Loucy (cell line): ENCODE measurements around the gene BACE2.

Experiments
- H2AFZ ChIP-seq: fragments of 200-600 bp; sonication (generic); 2 replicates; pipeline ENCODE4 v1.6.0; 2016; ENCODE audit warnings: antibody characterized with exemption, mild to moderate bottlenecking, low read length, moderate library complexity
- H3F3A ChIP-seq: fragments of 200-600 bp; 2 replicates; pipeline ENCODE4 v1.6.0; 2016; ENCODE audit warnings: antibody characterized with exemption, low read depth, mild to moderate bottlenecking
- H3K27me3 ChIP-seq: fragments of 200-600 bp; sonication (generic); 2 replicates; pipeline ENCODE4 v1.6.1; 2014; ENCODE audit warnings: low read length, mild to moderate bottlenecking; ENCODE audit not compliant: insufficient read depth, poor library complexity, severe bottlenecking
- H3K36me3 ChIP-seq: fragments of 200-600 bp; sonication (generic); 2 replicates; pipeline ENCODE4 v1.6.1; 2016; ENCODE audit warnings: low read length; ENCODE audit not compliant: insufficient read depth
- H3K4me1 ChIP-seq: fragments of 200-600 bp; sonication (generic); 2 replicates; pipeline ENCODE4 v1.5.1; 2014; ENCODE audit warnings: low read length, mild to moderate bottlenecking; ENCODE audit not compliant: insufficient read depth, poor library complexity, severe bottlenecking
- H3K4me2 ChIP-seq: fragments of 200-600 bp; sonication (generic); 2 replicates; pipeline ENCODE4 v1.6.0; 2014; ENCODE audit warnings: antibody characterized with exemption, low read length, low read depth, mild to moderate bottlenecking; ENCODE audit not compliant: poor library complexity, severe bottlenecking
- H3K4me3 ChIP-seq: fragments of 200-600 bp; sonication (generic); 2 replicates; pipeline ENCODE4 v1.5.1; 2014; ENCODE audit warnings: low read length, mild to moderate bottlenecking, mixed read lengths; ENCODE audit not compliant: poor library complexity, severe bottlenecking
- H3K79me2 ChIP-seq: fragments of 200-600 bp; sonication (generic); 2 replicates; pipeline ENCODE4 v1.6.1; 2014; ENCODE audit warnings: low read length; ENCODE audit not compliant: insufficient read depth
- H3K9ac ChIP-seq: fragments of 200-600 bp; sonication (generic); 2 replicates; pipeline ENCODE4 v1.6.0; 2014; ENCODE audit warnings: mild to moderate bottlenecking, low read depth, low read length, moderate library complexity; ENCODE audit not compliant: poor library complexity, severe bottlenecking
- H3K9me2 ChIP-seq: fragments of 200-600 bp; sonication (generic); replicated peaks from 2 replicates; pipeline ENCODE4 v1.6.1; 2016; ENCODE audit warnings: low read depth, low read length, mixed read lengths
- H3K9me3 ChIP-seq: fragments of 200-600 bp; sonication (generic); 2 replicates; pipeline ENCODE4 v1.6.1; 2014; ENCODE audit warnings: mild to moderate bottlenecking, antibody characterized with exemption, low read length, low read depth; ENCODE audit not compliant: insufficient read depth
- H4K20me1 ChIP-seq: fragments of 200-600 bp; sonication (generic); 2 replicates; pipeline ENCODE4 v1.6.0; 2014; ENCODE audit warnings: antibody characterized with exemption, low read length, mild to moderate bottlenecking; ENCODE audit not compliant: insufficient read depth, poor library complexity, severe bottlenecking
- CTCF ChIP-seq: fragments of 200-600 bp; sonication (generic); conservative IDR thresholded peaks from 2 replicates; pipeline ENCODE4 v1.5.1; 2014; ENCODE audit warnings: mild to moderate bottlenecking, antibody characterized with exemption, low read length
- EZH2phosphoT487 ChIP-seq: fragments of 200-600 bp; IDR thresholded peaks from 2 replicates; pipeline ENCODE4 v1.6.1; 2018; ENCODE audit warnings: antibody characterized with exemption, mild to moderate bottlenecking, moderate library complexity, borderline replicate concordance

The BACE2 gene

GRCh38 chr21:41185802-41186201 lies 17.8 kb downstream of the BACE2 start:
- no peaks in the 10 kb centered on the region for H3K9me2 ChIP-seq
- H2AFZ ChIP-seq: no peak overlapping the region
- H4K20me1 ChIP-seq: no peaks in the 10 kb centered on the region
- no peak overlapping the region for H3K4me3 ChIP-seq
- no peaks in the 10 kb centered on the region for H3K27me3 ChIP-seq
- peaks cover 29% of the 10 kb centered on the region for H3K4me1 ChIP-seq
- H3K4me2 ChIP-seq: no peak overlapping the region
- peaks cover 6% of the 10 kb centered on the region; the same call in 1 of the 2 replicates for H3K9me3 ChIP-seq
- no peaks in the 10 kb centered on the region for H3F3A ChIP-seq
- TF ChIP-seq CTCF: no peak
- peaks cover 11% of the 10 kb centered on the region; the same call in 1 of the 2 replicates for H3K79me2 ChIP-seq
- no peak overlapping the region for H3K9ac ChIP-seq
- no peaks in the 10 kb centered on the region; the same call in 1 of the 2 replicates for H3K36me3 ChIP-seq

GRCh38 chr21:41186755-41187536 lies 19.0 kb downstream of the BACE2 start:
- Histone ChIP-seq H3F3A (no peaks in the 10 kb centered on the region), H3K9me2 (no peaks in the 10 kb centered on the region), H2AFZ (no peak overlapping the region), H3K9me3 (peaks cover 6% of the 10 kb centered on the region; the same call in 1 of the 2 replicates), H3K36me3 (no peaks in the 10 kb centered on the region; the same call in 1 of the 2 replicates), H3K9ac (no peak overlapping the region), H3K4me1 (peaks cover 29% of the 10 kb centered on the region), H3K79me2 (peaks cover 9% of the 10 kb centered on the region; the same call in 1 of the 2 replicates), H4K20me1 (no peaks in the 10 kb centered on the region), H3K4me3 (peak overlapping the region; percentile 30), H3K27me3 (no peaks in the 10 kb centered on the region), H3K4me2 (peak overlapping the region; percentile 57)
- TF ChIP-seq EZH2phosphoT487: no peak

DNA sequence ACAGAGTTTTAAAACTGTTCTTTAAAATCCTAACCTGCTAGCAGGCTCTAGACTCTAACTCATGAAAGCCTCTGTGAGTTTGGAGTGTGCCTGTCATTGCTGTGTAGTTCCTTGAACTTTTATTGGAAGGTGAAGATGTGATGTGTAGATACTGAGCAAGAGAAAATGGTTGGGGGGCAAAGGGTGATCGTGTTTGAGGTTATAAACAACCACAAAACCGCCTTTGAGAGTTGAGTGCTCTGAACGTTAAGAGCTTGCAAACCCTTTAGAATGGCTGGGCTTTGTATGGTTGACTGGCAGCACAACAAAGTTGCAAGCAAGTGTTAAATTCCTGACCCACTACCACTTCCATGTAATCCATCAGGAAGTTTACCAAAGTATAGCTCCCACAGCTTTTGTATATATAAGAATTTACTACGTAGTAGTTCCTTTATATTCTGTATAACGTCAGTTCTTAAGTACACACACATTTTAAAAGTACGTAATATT lies 19.6 kb downstream of the BACE2 start:
- Histone ChIP-seq H3K27me3 (no peaks in the 10 kb centered on the region), H3K79me2 (peaks cover 9% of the 10 kb centered on the region; the same call in 1 of the 2 replicates), H3K4me2 (peak overlapping the region; percentile 57), H3K9ac (no peak overlapping the region), H3F3A (no peaks in the 10 kb centered on the region), H4K20me1 (no peaks in the 10 kb centered on the region), H3K4me1 (peaks cover 29% of the 10 kb centered on the region), H2AFZ (no peak overlapping the region), H3K36me3 (no peaks in the 10 kb centered on the region; the same call in 1 of the 2 replicates), H3K9me3 (peaks cover 2% of the 10 kb centered on the region; the same call in 1 of the 2 replicates), H3K4me3 (peak overlapping the region; percentile 30), H3K9me2 (no peaks in the 10 kb centered on the region)
- TF ChIP-seq EZH2phosphoT487 (no peak), CTCF (no peak)
